Measurements from ENCODE around the gene CCDC127.

GRCh38 chr5:200985-201384 is 17.0 kb downstream of the CCDC127 start:
- TF ChIP-seq CTCF (IDR thresholded peaks at IDR 0.05) (no peak), POLR2A (IDR thresholded peaks at IDR 0.05) (no peak)
